ENCODE measurements around the gene DISP2.

The DISP2 gene

GRCh38 chr15:40427188-40427587 lies 69.2 kb downstream of the DISP2 start:
- no peak for DNase-seq

DNA sequence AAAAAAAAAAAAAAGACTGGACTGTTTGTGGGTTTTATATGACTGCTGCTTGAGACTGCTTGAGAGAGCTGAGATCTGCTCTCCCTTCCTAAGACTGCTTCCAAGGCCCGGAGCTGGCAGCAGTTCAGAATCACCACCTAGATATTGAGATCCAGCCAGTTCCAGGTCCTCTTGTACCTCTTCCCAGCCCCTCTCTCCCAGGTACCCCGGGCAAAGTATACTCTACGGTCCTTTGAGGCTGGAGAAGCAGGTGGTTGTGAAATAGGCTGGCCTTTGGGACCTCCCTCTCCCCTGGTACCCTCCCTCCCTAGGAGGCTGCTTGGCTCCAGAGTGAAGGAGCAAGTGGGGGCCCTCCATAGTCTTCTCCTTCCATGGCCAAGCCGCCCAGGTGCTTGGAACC lies 70.2 kb downstream of the DISP2 start:
- no peak for DNase-seq

All from KG1 (cell line).